MV-4-11 (cell line): ENCODE data around the gene SLC1A3.

Experiments
- DNase-seq: peaks from one replicate; lab custom pipeline; 2025; lab: John Stamatoyannopoulos, UW

The SLC1A3 gene

GRCh38 chr5:36685631-36686288 lies 79.4 kb downstream of the SLC1A3 start:
- peak; percentile 93 for DNase-seq

GRCh38 chr5:36686881-36687280 lies 80.5 kb downstream of the SLC1A3 start:
- no peak for DNase-seq

GRCh38 chr5:36688722-36689121 lies 82.3 kb downstream of the SLC1A3 start:
- peak; percentile 59 for DNase-seq

GRCh38 chr5:36689225-36689624 lies 82.8 kb downstream of the SLC1A3 start:
- peak; percentile 43 for DNase-seq

- DNase-seq = peak; percentile 85
These were observed 83.9 kb downstream of the SLC1A3 start for GRCh38 chr5:36690041-36690961.

DNA sequence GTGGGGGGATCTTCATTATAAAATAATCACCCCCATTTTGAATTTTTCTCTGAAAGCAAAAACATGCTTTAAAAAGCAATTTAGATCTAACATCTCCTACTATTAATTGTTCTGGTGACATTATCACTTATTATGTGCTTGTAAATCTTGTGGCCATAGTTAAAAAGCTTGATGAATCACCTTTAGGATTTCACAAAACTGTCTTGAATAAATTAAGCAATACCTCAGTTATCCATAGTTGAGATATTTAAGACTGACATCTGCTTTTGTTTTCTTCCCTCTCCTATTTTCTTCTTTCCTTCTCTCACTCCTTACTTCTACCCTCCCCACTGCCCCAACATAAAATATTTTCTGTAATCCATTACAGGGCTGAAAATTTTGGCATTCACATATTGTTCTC lies 84.8 kb downstream of the SLC1A3 start:
- no peak for DNase-seq

- peak; percentile 36 for DNase-seq
These were observed 85.4 kb downstream of the SLC1A3 start for GRCh38 chr5:36691696-36692371.

DNA sequence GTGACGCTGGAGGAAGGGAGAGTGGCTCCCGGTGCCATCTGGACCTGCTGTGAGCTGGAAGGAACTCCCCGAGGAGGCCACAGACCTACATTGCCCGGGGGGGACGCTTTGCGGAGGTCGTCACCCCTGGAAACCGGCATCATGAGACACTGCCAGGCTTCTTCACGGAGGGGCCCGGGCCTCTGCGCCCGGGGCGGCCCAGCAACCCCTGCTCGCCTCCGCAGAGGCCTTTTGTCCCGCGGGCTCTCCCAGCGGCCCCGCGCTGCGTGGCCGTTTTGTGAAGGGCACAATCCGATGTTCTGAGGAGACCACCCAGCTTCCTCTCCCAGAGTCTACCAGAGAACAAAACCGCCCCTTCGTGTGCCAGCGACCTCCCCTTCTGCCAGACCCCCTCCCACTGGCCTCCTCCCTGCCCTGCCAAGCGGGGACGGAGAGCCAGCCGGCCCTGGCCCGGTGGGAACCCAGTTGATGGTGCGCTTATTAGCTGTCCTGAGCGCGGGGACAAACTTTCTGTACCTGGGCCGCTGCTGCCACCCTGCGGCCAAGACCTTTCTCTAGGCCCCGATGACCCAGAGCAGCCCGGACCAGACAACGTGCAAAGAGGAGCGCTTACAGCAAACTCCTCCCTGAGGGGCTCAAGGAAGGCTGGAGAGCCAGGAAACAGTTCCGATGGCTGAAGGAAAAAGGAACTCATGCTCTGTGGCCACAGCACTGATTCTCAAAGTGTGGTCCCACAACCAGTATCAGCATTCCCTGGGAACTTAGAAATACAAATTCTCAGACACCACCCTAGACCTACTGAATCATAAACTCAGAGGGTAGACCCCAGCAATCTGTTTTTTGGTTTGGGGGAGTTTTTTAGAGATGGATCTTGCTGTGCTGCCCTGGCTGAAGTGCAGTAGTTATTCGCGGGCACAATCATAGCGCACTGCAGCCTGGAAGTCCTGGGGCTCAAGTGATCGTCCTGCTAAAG lies 86.7 kb downstream of the SLC1A3 start:
- DNase-seq = peak; percentile 67

GRCh38 chr5:36694351-36694750 lies 87.9 kb downstream of the SLC1A3 start:
- DNase-seq = no peak

GRCh38 chr5:36696059-36696673 lies 89.8 kb downstream of the SLC1A3 start:
- DNase-seq = peak; percentile 23

- DNase-seq = no peak
These were observed 91.6 kb downstream of the SLC1A3 start for GRCh38 chr5:36698031-36698430.

- DNase-seq = peak; percentile 89
These were observed 94.8 kb downstream of the SLC1A3 start for GRCh38 chr5:36701085-36701698.

- DNase-seq = peak; percentile 49
These were observed 96.9 kb downstream of the SLC1A3 start for GRCh38 chr5:36703245-36703860.

- DNase-seq = no peak
These were observed 97.7 kb downstream of the SLC1A3 start for GRCh38 chr5:36704131-36704530.

DNA sequence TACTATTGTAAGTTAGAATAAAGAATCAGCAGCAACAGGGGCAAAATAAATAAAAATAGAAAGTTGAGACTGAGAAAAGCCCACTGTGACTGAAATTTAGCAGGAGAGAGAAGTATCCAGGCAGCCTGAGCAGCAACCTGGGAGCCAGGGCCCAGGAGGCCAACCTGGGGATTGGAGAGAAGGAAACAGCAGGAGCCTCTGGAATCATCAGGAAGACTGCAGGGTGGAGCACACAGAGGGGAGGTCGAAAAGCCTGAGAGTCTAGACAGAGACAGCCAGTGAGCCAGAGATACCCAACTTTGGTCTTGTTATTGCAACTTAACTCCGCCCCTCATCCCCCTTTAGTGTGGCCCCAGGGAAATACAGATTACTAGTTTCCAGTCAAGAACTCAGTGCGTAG lies 98.6 kb downstream of the SLC1A3 start:
- no peak for DNase-seq

DNA sequence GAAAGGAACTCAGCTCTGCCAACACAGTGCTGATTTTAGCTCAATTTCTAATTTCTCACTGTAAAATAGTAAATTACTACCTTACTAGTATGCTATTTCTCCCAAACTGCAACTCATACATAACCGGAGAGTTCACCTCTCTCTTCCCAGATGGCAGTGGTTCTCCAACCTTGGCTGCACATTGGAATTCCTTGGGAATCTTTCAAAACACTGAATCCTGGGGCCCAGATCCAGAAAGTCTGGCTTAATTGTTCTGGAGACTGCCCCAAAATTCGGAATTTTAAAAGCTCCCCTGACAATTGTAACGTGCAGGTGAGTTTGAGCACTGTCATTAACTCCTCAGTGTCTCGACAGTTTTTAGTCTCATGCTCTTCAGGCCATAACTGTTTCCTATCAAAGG lies 100.3 kb downstream of the SLC1A3 start:
- DNase-seq = no peak

GRCh38 chr5:36708996-36709395 lies 102.6 kb downstream of the SLC1A3 start:
- DNase-seq = no peak

DNA sequence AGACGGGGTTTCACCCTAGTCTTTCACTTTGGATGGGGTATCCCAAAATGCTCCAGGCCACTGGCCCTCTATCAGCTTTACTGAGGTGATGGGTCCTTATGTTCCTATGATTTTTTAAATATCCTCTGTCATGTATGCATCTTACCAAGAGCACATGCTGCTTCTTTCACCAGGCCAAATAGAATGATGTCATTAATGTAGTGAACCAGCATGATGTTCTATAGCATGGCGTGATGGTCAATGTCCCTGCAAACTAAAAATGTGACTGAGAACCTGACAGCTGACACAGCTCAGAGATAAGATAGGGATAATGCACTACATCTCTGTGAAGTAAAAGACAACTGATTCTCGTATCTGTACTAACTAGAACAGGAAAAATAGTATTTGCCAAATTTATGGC lies 103.6 kb downstream of the SLC1A3 start:
- DNase-seq = no peak

- peak; percentile 54 for DNase-seq
These were observed 106.3 kb downstream of the SLC1A3 start for GRCh38 chr5:36712706-36713105.

- no peak for DNase-seq
These were observed 107.1 kb downstream of the SLC1A3 start for GRCh38 chr5:36713541-36713940.
